GM12878 (cell line): ENCODE results near the gene MYLK3.

ENCODE experiments used
- BRCA1 ChIP-seq: IDR thresholded peaks from 2 replicates; pipeline ENCODE4 v1.6.1; 2011; ENCODE audit warnings: low read depth, low read length, improper control_type of control experiment
- CHD4 ChIP-seq: fragments of 200-600 bp; sonication (generic); IDR thresholded peaks from 2 replicates; pipeline ENCODE4 v1.6.1; 2016; ENCODE audit warnings: mild to moderate bottlenecking
- CREB1 ChIP-seq: IDR thresholded peaks from 2 replicates; pipeline ENCODE4 v1.6.1; 2012; ENCODE audit warnings: low read depth, mild to moderate bottlenecking, inconsistent platforms
- CTCF ChIP-seq, 3 experiments: IDR thresholded peaks in 2 of 3; conservative IDR thresholded peaks in 1 of 3; 2 replicates each; pipeline ENCODE4 v1.5.1; 2011; ENCODE audit warnings: low read depth in 3 of 3, low read length in 3 of 3, mild to moderate bottlenecking in 3 of 3, control low read depth in 2 of 3, moderate library complexity in 2 of 3, inconsistent platforms in 1 of 3, mixed read lengths in 1 of 3; ENCODE audit not compliant: control insufficient read depth in 2 of 3, insufficient read depth in 1 of 3; ENCODE audit errors: extremely low read depth in 1 of 3
- GABPA ChIP-seq: IDR thresholded peaks from 2 replicates; pipeline ENCODE4 v1.6.1; 2014; ENCODE audit warnings: antibody characterized with exemption, low read depth, mild to moderate bottlenecking, inconsistent platforms
- JUNB ChIP-seq: IDR thresholded peaks from 2 replicates; pipeline ENCODE4 v1.6.1; 2016; ENCODE audit warnings: antibody characterized with exemption, mild to moderate bottlenecking
- MAX ChIP-seq: IDR thresholded peaks from 2 replicates; pipeline ENCODE4 v1.6.1; 2012; ENCODE audit warnings: low read depth, low read length, improper control_type of control experiment
- MEF2A ChIP-seq: IDR thresholded peaks from 2 replicates; pipeline ENCODE4 v1.6.1; 2011; ENCODE audit warnings: low read depth, mild to moderate bottlenecking, low read length, moderate library complexity; ENCODE audit not compliant: insufficient read depth
- PAX8 ChIP-seq: fragments of 450-650 bp; IDR thresholded peaks from 2 replicates; pipeline ENCODE4 v1.6.1; 2017; ENCODE audit warnings: mild to moderate bottlenecking, moderate library complexity
- POLR2A ChIP-seq: IDR thresholded peaks from 2 replicates; pipeline ENCODE4 v1.6.1; 2011; ENCODE audit warnings: low read depth, mild to moderate bottlenecking, low read length
- POLR2AphosphoS5 ChIP-seq: IDR thresholded peaks from 2 replicates; pipeline ENCODE4 v1.6.1; 2011; ENCODE audit warnings: mild to moderate bottlenecking, low read length, inconsistent platforms
- SMC3 ChIP-seq: IDR thresholded peaks from 2 replicates; pipeline ENCODE4 v1.6.1; 2011; ENCODE audit warnings: low read length, improper control_type of control experiment, borderline replicate concordance
- ZBED1 ChIP-seq: IDR thresholded peaks from 2 replicates; pipeline ENCODE4 v1.6.1; 2016; ENCODE audit warnings: borderline replicate concordance

- TF ChIP-seq PAX8, result no peak
- TF ChIP-seq ZBED1, result no peak
- no peak for TF ChIP-seq MAX
- no peak for TF ChIP-seq CTCF (IDR thresholded peaks at IDR 0.05 in 2 of 3, conservative IDR thresholded peaks at IDR 0.05 in 1 of 3; ENCODE audit: control insufficient read depth in 2 of 3, extremely low read depth in 1 of 3, insufficient read depth in 1 of 3, low read depth in 3 of 3, low read length in 3 of 3)
- no peak for TF ChIP-seq CREB1
- no peak for TF ChIP-seq JUNB
- no peak for TF ChIP-seq POLR2AphosphoS5
- no peak for TF ChIP-seq GABPA
- TF ChIP-seq MEF2A, result no peak
- no peak for TF ChIP-seq SMC3
- no peak for TF ChIP-seq BRCA1
- no peak for TF ChIP-seq CHD4
- no peak for TF ChIP-seq POLR2A
Measured at GRCh38 chr16:46696957-46697356, 51.2 kb downstream of the MYLK3 start.
